Hepatocyte (in vitro differentiated cells): Measurements from ENCODE around the gene PRPH. TPM values are rescaled to one million over a fixed set of nuclear protein-coding genes. Genes with fewer than 3 reads are reported as not detected.

ENCODE experiments used
- DNase-seq: peaks from one replicate; pipeline ENCODE4 v3.0.0-alpha.2; 2016; ENCODE audit warnings: low spot score
- H2AFZ ChIP-seq: fragments of 200-600 bp; sonication (generic); 2 replicates; pipeline ENCODE4 v1.6.0; 2016; ENCODE audit warnings: antibody characterized with exemption, mild to moderate bottlenecking
- H3K27ac ChIP-seq: fragments of 200-600 bp; sonication (generic); 2 replicates; pipeline ENCODE4 v1.5.1; 2016; ENCODE audit warnings: mild to moderate bottlenecking
- H3K27me3 ChIP-seq: fragments of 200-600 bp; sonication (generic); 2 replicates; pipeline ENCODE4 v1.6.1; 2016
- H3K36me3 ChIP-seq: fragments of 200-600 bp; sonication (generic); replicated peaks from 2 replicates; pipeline ENCODE4 v1.5.1; 2016; ENCODE audit warnings: low read depth; ENCODE audit not compliant: insufficient read depth
- H3K4me1 ChIP-seq: fragments of 200-600 bp; sonication (generic); 2 replicates; pipeline ENCODE4 v1.5.1; 2016; ENCODE audit warnings: mild to moderate bottlenecking, moderate library complexity; ENCODE audit not compliant: insufficient read depth
- H3K4me2 ChIP-seq: fragments of 200-600 bp; sonication (generic); 2 replicates; pipeline ENCODE4 v1.6.0; 2016
- H3K4me3 ChIP-seq: fragments of 200-600 bp; sonication (generic); 2 replicates; pipeline ENCODE4 v1.5.1; 2016; ENCODE audit warnings: mild to moderate bottlenecking
- H3K79me2 ChIP-seq: fragments of 200-600 bp; sonication (generic); 2 replicates; pipeline ENCODE4 v1.6.0; 2017; ENCODE audit warnings: mild to moderate bottlenecking
- H3K9me2 ChIP-seq: fragments of 200-600 bp; sonication (generic); replicated peaks from 2 replicates; pipeline ENCODE4 v1.6.0; 2017; ENCODE audit warnings: mild to moderate bottlenecking; ENCODE audit not compliant: insufficient read depth
- H3K9me3 ChIP-seq: fragments of 200-600 bp; sonication (generic); 2 replicates; pipeline ENCODE4 v1.5.1; 2016; ENCODE audit warnings: low read depth, mild to moderate bottlenecking
- H4K20me1 ChIP-seq: fragments of 200-600 bp; sonication (generic); 2 replicates; pipeline ENCODE4 v1.6.0; 2016; ENCODE audit warnings: mild to moderate bottlenecking; ENCODE audit not compliant: insufficient read depth, poor library complexity, severe bottlenecking
- CTCF ChIP-seq: fragments of 200-600 bp; sonication (generic); IDR thresholded peaks from 2 replicates; pipeline ENCODE4 v1.5.1; 2016; ENCODE audit warnings: antibody characterized with exemption, mild to moderate bottlenecking; ENCODE audit not compliant: poor library complexity
- EZH2 ChIP-seq: fragments of 200-600 bp; sonication (generic); IDR thresholded peaks from 2 replicates; pipeline ENCODE4 v1.6.1; 2016; ENCODE audit warnings: antibody characterized with exemption, mild to moderate bottlenecking, borderline replicate concordance
- EZH2phosphoT487 ChIP-seq: fragments of 200-600 bp; sonication (generic); IDR thresholded peaks from one replicate; pipeline ENCODE4 v1.6.1; 2018; ENCODE audit warnings: antibody characterized with exemption, mild to moderate bottlenecking, low read depth, moderate library complexity; ENCODE audit not compliant: unreplicated experiment, severe bottlenecking
- WGBS: methylation state at CpG from one replicate; pipeline ENCODE4 v1.1.6; 2016; ENCODE audit warnings: low lambda C conversion rate; ENCODE audit errors: missing lambda C conversion rate; 5-methylcytosine and 5-hydroxymethylcytosine counted together
- polyA plus RNA-seq: library from polyadenylated mRNA; unstranded; fragments of >200 nt; fragmentation: Nextera tagmentation; extraction: Ambion mirVana; gene quantifications from 2 replicates; pipeline ENCODE4 v1.2.1, GENCODE V29; 2016
- total RNA-seq: library from RNA; depleted of rRNA; stranded (reverse); fragments of >200 nt; gene quantifications from 2 replicates; pipeline ENCODE4 v1.2.3, GENCODE V29; 2014

The PRPH gene
- total and polyA plus RNA-seq, 2 experiments from 2014 or later: 0.70 to 1.7 TPM

- Histone ChIP-seq H3K9me3 (no peaks in the 10 kb centered on the region), H3K4me1 (peaks cover 11% of the 10 kb centered on the region), H3K79me2 (no peaks in the 10 kb centered on the region), H3K27me3 (peaks cover 53% of the 10 kb centered on the region), H3K9me2 (no peaks in the 10 kb centered on the region), H3K4me2 (no peak overlapping the region), H3K4me3 (no peak overlapping the region), H4K20me1 (no peaks in the 10 kb centered on the region), H3K36me3 (no peaks in the 10 kb centered on the region), H2AFZ (no peak overlapping the region), H3K27ac (no peak overlapping the region)
- DNase-seq: no peak
- TF ChIP-seq CTCF (no peak), EZH2phosphoT487 (no peak), EZH2 (no peak)
- WGBS: 92% methylated on average over 12 of the region's 12 CpGs
Measured at GRCh38 chr12:49334681-49335080, 39.7 kb downstream of the PRPH start.

GRCh38 chr12:49335118-49335954, 40.4 kb downstream of the PRPH start:
- Histone ChIP-seq H3K27ac (no peak overlapping the region), H4K20me1 (no peaks in the 10 kb centered on the region), H3K4me2 (no peak overlapping the region), H3K4me1 (peaks cover 11% of the 10 kb centered on the region), H3K27me3 (peaks cover 60% of the 10 kb centered on the region), H3K4me3 (no peak overlapping the region), H3K9me2 (no peaks in the 10 kb centered on the region), H2AFZ (no peak overlapping the region), H3K9me3 (no peaks in the 10 kb centered on the region), H3K36me3 (no peaks in the 10 kb centered on the region), H3K79me2 (no peaks in the 10 kb centered on the region)
- no peak for DNase-seq
- TF ChIP-seq CTCF (no peak), EZH2phosphoT487 (no peak), EZH2 (no peak)
- 82% methylated on average over 16 of the region's 16 CpGs for whole genome bisulfite sequencing

- peak; percentile 5 for DNase-seq
- WGBS: 38% methylated on average over 58 of the region's 72 CpGs
- no peaks in the 10 kb centered on the region for H3K9me2 ChIP-seq
- peaks cover 11% of the 10 kb centered on the region for H3K4me1 ChIP-seq
- H2AFZ ChIP-seq: no peak overlapping the region
- peak overlapping the region; percentile 97 for H3K4me2 ChIP-seq
- H3K27ac ChIP-seq: no peak overlapping the region
- H3K9me3 ChIP-seq: no peaks in the 10 kb centered on the region
- H3K36me3 ChIP-seq: no peaks in the 10 kb centered on the region
- H3K79me2 ChIP-seq: no peaks in the 10 kb centered on the region
- TF ChIP-seq EZH2: no peak
- TF ChIP-seq EZH2phosphoT487: no peak
- no peak for TF ChIP-seq CTCF
- no peaks in the 10 kb centered on the region for H4K20me1 ChIP-seq
- peaks cover 68% of the 10 kb centered on the region for H3K27me3 ChIP-seq
- H3K4me3 ChIP-seq: no peak overlapping the region
Measured at GRCh38 chr12:49335955-49336644, 41.2 kb downstream of the PRPH start.
